HG02588 (cell line): Measurements from ENCODE around the gene CCDC68.
"Not testable (repeated sequence)": the region's sequence is repeated elsewhere in the genome, so short reads cannot be mapped to it uniquely, and the experiment has no call there.

Experiments used
- ATAC-seq: cut with Tn5 transposase; IDR thresholded peaks from one replicate; pipeline ENCODE4 v1.9.1; 2021; ENCODE audit warnings: mild to moderate bottlenecking, moderate library complexity; ENCODE audit not compliant: unreplicated experiment

Gene CCDC68

GRCh38 chr18:54958704-54959625, at the start of gene CCDC68:
TSS of gene CCDC68 (minus strand) at chr18:54959461. CDS start at chr18:54942791, 16,670 bp downstream.
- ATAC-seq, result peak; percentile 52

GRCh38 chr18:55007602-55008001, 48.3 kb upstream of the CCDC68 start:
- ATAC-seq, result no peak

- ATAC-seq, result no peak
These were observed 44.4 kb upstream of the CCDC68 start for GRCh38 chr18:55003695-55004094.

- ATAC-seq, result no peak
These were observed 43.0 kb upstream of the CCDC68 start for GRCh38 chr18:55002261-55002660.

- ATAC-seq, result no peak
These were observed 42.2 kb upstream of the CCDC68 start for GRCh38 chr18:55001394-55002024.

GRCh38 chr18:55000529-55000928, 41.3 kb upstream of the CCDC68 start:
- ATAC-seq, result no peak

- no peak for ATAC-seq
These were observed 39.8 kb upstream of the CCDC68 start for GRCh38 chr18:54999016-54999415.

GRCh38 chr18:54995421-54996143, 36.3 kb upstream of the CCDC68 start:
- no peak for ATAC-seq

- ATAC-seq, result no peak
These were observed 32.7 kb upstream of the CCDC68 start for GRCh38 chr18:54991981-54992380.

GRCh38 chr18:54984908-54985307, 25.6 kb upstream of the CCDC68 start:
- ATAC-seq, result no peak

- no peak for ATAC-seq
These were observed 24.5 kb upstream of the CCDC68 start for GRCh38 chr18:54983791-54984190.

GRCh38 chr18:54983041-54983686, 23.9 kb upstream of the CCDC68 start:
- ATAC-seq, result no peak

GRCh38 chr18:54981076-54981475, 21.8 kb upstream of the CCDC68 start:
- ATAC-seq, result no peak

- no peak for ATAC-seq
These were observed 16.3 kb upstream of the CCDC68 start for GRCh38 chr18:54975598-54975997.

- no peak for ATAC-seq
These were observed 13.8 kb upstream of the CCDC68 start for GRCh38 chr18:54973046-54973445.

GRCh38 chr18:54968807-54969206, 9.5 kb upstream of the CCDC68 start:
- ATAC-seq, result no peak

- ATAC-seq, result not testable (repeated sequence)
These were observed 9.0 kb upstream of the CCDC68 start for GRCh38 chr18:54968237-54968636.

GRCh38 chr18:54967786-54968185, 8.5 kb upstream of the CCDC68 start:
- no peak for ATAC-seq

GRCh38 chr18:54964741-54965140, 5.5 kb upstream of the CCDC68 start:
- ATAC-seq, result no peak

- ATAC-seq, result no peak
These were observed 3.8 kb upstream of the CCDC68 start for GRCh38 chr18:54962919-54963645.
